MCF 10A (cell line): ENCODE results near the gene ZNF148. TPM values are rescaled to one million over a fixed set of nuclear protein-coding genes. Genes with fewer than 3 reads are reported as not detected.

Experiments used
- Bru-seq: library from RNA; stranded (reverse); fragments of 400-500 nt; gene quantifications from one replicate; lab custom pipeline; 2021; lab: Mats Ljungman, UMichigan
- BruChase-seq, 2 experiments: library from RNA; stranded (reverse); fragments of 400-500 nt; gene quantifications; one replicate each; lab custom pipeline; 2021; lab: Mats Ljungman, UMichigan
- BruUV-seq: library from RNA; stranded (reverse); fragments of 400-500 nt; replicated peaks from 2 replicates; lab custom pipeline; 2021; lab: Mats Ljungman, UMichigan
- CTCF ChIA-PET: fragments of 300-600 bp; sonication (Branson Sonifier 250); formaldehyde crosslinking; extraction: SDS; loops from one replicate; lab custom pipeline; 2021; ENCODE audit warnings: antibody characterized with exemption, inconsistent platforms; lab: Yijun Ruan, JAX
- POLR2A ChIA-PET: fragments of 300-600, 350-650 bp; sonication (Branson Sonifier 250); formaldehyde crosslinking; extraction: SDS; loops from one replicate; lab custom pipeline; 2020; ENCODE audit warnings: antibody characterized with exemption, inconsistent platforms; lab: Yijun Ruan, JAX
- DNase-seq: peaks from one replicate; pipeline ENCODE4 v3.0.0-alpha.2; 2018; ENCODE audit not compliant: unreplicated experiment
- H3K27ac Mint-ChIP-seq: one replicate; pipeline ENCODE4 v1.8.0; 2022; ENCODE audit warnings: mild to moderate bottlenecking, low read depth, mixed read lengths; ENCODE audit not compliant: unreplicated experiment
- H3K27me3 Mint-ChIP-seq: one replicate; pipeline ENCODE4 v1.8.0; 2022; ENCODE audit warnings: mixed read lengths; ENCODE audit not compliant: insufficient read depth, unreplicated experiment
- H3K36me3 Mint-ChIP-seq: one replicate; pipeline ENCODE4 v1.8.0; 2022; ENCODE audit warnings: mild to moderate bottlenecking, moderate library complexity, mixed read lengths; ENCODE audit not compliant: insufficient read depth, unreplicated experiment
- H3K4me1 Mint-ChIP-seq: one replicate; pipeline ENCODE4 v1.8.0; 2022; ENCODE audit warnings: mixed read lengths; ENCODE audit not compliant: insufficient read depth, unreplicated experiment
- H3K4me3 Mint-ChIP-seq: one replicate; pipeline ENCODE4 v1.8.0; 2022; ENCODE audit warnings: mild to moderate bottlenecking, moderate library complexity, mixed read lengths; ENCODE audit not compliant: unreplicated experiment
- H3K9me3 Mint-ChIP-seq: one replicate; pipeline ENCODE4 v1.8.0; 2022; ENCODE audit warnings: mixed read lengths; ENCODE audit not compliant: unreplicated experiment
- intact Hi-C: fragments of 100-400 bp; cut with micrococcal nuclease; formaldehyde crosslinking; loops from 2 replicates; pipeline ENCODE4 v1.14.1; 2022
- long read RNA-seq: library from polyadenylated mRNA; stranded (forward); transcript quantifications from one replicate; pipeline ENCODE4 v2.0.0, GENCODE V29; 2022
- total RNA-seq: library from RNA; stranded (reverse); gene quantifications from 2 replicates; pipeline ENCODE4 v1.2.3, GENCODE V29; 2022
- TF ChIP-seq, protein P1 (sequence below): fragments of 200-600 bp; IDR thresholded peaks from one replicate; pipeline ENCODE4 v1.8.0; 2022; ENCODE audit warnings: antibody characterized with exemption, mild to moderate bottlenecking; ENCODE audit not compliant: unreplicated experiment

The ZNF148 gene
- total RNA-seq (35.2 and 37.2 TPM in 2 replicates), Bru-seq, nascent RNA (percentile 89 among the genes with signal in this experiment), BruChase-seq, experiment 1, labeled RNA remaining after a 6-hour chase (percentile 86 among the genes with signal in this experiment), BruChase-seq, experiment 2, labeled RNA remaining after a 2-hour chase (percentile 90 among the genes with signal in this experiment)
- long read RNA-seq, full-length matches to known transcripts, result 32 of 49 reads
- long read RNA-seq, partial matches to known transcripts, result 5 of 49 reads
- long read RNA-seq, other reads (novel, unspliced or antisense), result 12 of 49 reads

DNA sequence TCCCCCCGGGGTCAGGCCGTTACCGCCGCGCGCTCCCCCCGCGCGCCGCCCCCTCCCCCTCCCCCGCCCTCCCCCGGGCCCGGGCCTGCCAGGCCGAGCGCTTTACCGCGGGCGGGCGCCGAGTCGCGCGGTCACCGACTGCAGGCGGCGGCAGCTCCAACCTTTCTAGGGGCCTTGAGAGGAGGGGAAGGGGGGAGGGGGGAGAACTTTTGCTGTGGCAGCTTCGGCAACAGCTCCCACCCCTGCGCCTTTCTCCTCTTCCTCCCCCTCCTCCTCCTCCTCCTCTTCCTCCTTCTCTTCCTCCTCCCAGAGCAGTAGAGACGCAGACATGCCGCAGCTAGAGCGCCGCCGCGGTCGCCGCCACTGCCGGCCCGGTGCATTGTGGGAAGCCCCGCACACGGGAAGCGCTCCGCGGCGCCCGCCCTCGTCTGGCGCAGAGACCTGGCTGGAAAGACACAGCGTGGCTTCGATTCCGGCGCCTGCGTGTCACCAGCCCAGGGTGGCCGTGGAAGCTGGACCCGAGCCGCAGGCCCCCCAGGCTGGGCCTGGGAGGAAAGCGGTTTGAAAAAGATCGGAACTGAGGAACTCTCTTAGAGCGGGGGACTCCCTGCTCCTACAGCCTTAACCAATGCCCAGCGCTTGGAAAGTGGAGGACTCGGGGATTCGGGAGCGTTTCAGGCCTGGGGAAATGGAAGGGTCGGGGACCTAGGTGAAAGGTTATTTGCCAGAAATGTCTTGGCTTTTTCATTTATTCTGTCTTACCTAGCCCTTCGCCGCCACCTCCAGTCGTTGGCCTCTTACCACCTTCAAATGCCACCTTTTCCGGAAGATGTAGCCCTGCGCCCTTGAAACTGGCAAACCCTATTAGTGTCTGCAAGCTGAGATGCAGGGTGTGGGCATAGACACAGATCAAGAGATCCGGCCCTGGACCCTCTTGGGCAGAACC, at the start of gene ZNF148:
TSS of gene ZNF148 (minus strand) at position 330 of the 946 bp plus-strand sequence. CDS start 61,685 bp downstream, outside the sequence.
- Mint-ChIP-seq H3K27ac (peak within 1 kb of the TSS; percentile 84), H3K9me3 (no peaks in the 10 kb centered on the region), H3K36me3 (peaks cover 22% of the 10 kb centered on the region), H3K27me3 (no peaks in the 10 kb centered on the region), H3K4me3 (peak within 1 kb of the TSS; percentile 88), H3K4me1 (peaks cover 30% of the 10 kb centered on the region)
- ChIA-PET POLR2A (interaction anchor here (0.7 to 2.7 kb wide), 17 partner anchors 8 to 1889 kb away, joined by 3 to 20 read pairs (median 5); partner anchors contain the start of genes OSBPL11, SLC12A8 and SNX4), CTCF (interaction anchor here (0.6 to 0.7 kb wide), 3 partner anchors 51 to 1513 kb away, joined by 3 to 4 read pairs (median 4); no protein-coding TSS in a partner anchor)
- TF ChIP-seq, protein P1, sequence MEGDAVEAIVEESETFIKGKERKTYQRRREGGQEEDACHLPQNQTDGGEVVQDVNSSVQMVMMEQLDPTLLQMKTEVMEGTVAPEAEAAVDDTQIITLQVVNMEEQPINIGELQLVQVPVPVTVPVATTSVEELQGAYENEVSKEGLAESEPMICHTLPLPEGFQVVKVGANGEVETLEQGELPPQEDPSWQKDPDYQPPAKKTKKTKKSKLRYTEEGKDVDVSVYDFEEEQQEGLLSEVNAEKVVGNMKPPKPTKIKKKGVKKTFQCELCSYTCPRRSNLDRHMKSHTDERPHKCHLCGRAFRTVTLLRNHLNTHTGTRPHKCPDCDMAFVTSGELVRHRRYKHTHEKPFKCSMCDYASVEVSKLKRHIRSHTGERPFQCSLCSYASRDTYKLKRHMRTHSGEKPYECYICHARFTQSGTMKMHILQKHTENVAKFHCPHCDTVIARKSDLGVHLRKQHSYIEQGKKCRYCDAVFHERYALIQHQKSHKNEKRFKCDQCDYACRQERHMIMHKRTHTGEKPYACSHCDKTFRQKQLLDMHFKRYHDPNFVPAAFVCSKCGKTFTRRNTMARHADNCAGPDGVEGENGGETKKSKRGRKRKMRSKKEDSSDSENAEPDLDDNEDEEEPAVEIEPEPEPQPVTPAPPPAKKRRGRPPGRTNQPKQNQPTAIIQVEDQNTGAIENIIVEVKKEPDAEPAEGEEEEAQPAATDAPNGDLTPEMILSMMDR, result no peak
- intact Hi-C loops, result loop anchor here (2.0 to 10.0 kb wide), 5 partner anchors 57 to 380 kb away; partner anchors contain the start of gene HEG1
- TSS peak; percentile 73 for BruUV-seq
- peak; percentile 90 for DNase-seq

- H3K27me3 Mint-ChIP-seq, result no peaks in the 10 kb centered on the region
- no peaks in the 10 kb centered on the region for H3K4me1 Mint-ChIP-seq
- no TSS peak for BruUV-seq
- H3K27ac Mint-ChIP-seq, result no peak overlapping the region
- no peak overlapping the region for H3K4me3 Mint-ChIP-seq
- ChIA-PET POLR2A (no interaction called here), CTCF (interaction anchor here (0.6 to 1.2 kb wide), 2 partner anchors 10 to 185 kb away, joined by 3 read pairs; no protein-coding TSS in a partner anchor)
- no peaks in the 10 kb centered on the region for H3K9me3 Mint-ChIP-seq
- intact Hi-C loops, result no loop called here
- no peak for DNase-seq
- TF ChIP-seq, protein P1, result no peak
- H3K36me3 Mint-ChIP-seq, result no peaks in the 10 kb centered on the region
Observed at GRCh38 chr3:125418306-125418705, 43.2 kb upstream of the ZNF148 start.

DNA sequence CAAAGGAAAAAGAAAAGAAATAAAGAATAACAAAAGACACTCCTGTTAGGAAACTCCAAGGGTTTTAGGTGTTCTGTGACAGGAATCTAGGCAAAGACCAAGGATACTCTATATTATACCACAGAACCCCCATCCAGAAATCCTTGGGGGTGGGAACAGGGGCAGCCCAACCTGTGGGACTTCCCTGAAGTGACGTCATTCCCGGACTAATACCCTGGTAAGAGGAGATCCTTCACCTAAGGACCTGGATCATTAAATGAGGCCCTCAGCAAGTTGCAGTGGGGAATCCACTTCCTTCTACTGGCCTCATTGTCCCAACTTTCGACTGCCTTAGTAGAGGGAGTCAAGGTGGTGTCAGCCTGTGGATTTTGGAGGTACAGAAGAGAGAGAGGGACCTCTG, 41.1 kb upstream of the ZNF148 start:
- H3K4me1 Mint-ChIP-seq, result no peaks in the 10 kb centered on the region
- no peaks in the 10 kb centered on the region for H3K9me3 Mint-ChIP-seq
- ChIA-PET POLR2A (no interaction called here), CTCF (interaction anchor here (0.6 to 1.1 kb wide), 2 partner anchors 22 to 194 kb away, joined by 3 read pairs; no protein-coding TSS in a partner anchor)
- intact Hi-C loops, result no loop called here
- no peaks in the 10 kb centered on the region for H3K36me3 Mint-ChIP-seq
- BruUV-seq, result no TSS peak
- H3K4me3 Mint-ChIP-seq, result no peak overlapping the region
- DNase-seq, result no peak
- H3K27ac Mint-ChIP-seq, result no peak overlapping the region
- H3K27me3 Mint-ChIP-seq, result peaks cover 11% of the 10 kb centered on the region
- TF ChIP-seq, protein P1, result no peak
